GM12878 (cell line): ENCODE results near the gene NUDCD3.

Experiments used
- ATF3 ChIP-seq: IDR thresholded peaks from 2 replicates; pipeline ENCODE4 v1.6.1; 2011; ENCODE audit warnings: low read depth, mild to moderate bottlenecking, low read length, moderate library complexity, borderline replicate concordance; ENCODE audit errors: extremely low read depth
- EP300 ChIP-seq, 2 experiments: fragments of 150-350 bp in 1 of 2; IDR thresholded peaks; 2 replicates each; pipeline ENCODE4 v1.6.1; 2011 to 2012; ENCODE audit warnings: low read depth in 2 of 2, low read length in 2 of 2, borderline replicate concordance in 1 of 2, improper control_type of control experiment in 1 of 2, inconsistent platforms in 1 of 2; ENCODE audit not compliant: control insufficient read depth in 1 of 2
- JUND ChIP-seq: IDR thresholded peaks from 2 replicates; pipeline ENCODE4 v1.6.1; 2012; ENCODE audit warnings: low read depth, mild to moderate bottlenecking, low read length, improper control_type of control experiment, moderate library complexity

- no peak for TF ChIP-seq ATF3
- no peak for TF ChIP-seq EP300 (IDR thresholded peaks at IDR 0.05; ENCODE audit: borderline replicate concordance in 1 of 2, control insufficient read depth in 1 of 2, low read depth in 2 of 2, low read length in 2 of 2)
- no peak for TF ChIP-seq JUND
These were observed 117.7 kb downstream of the NUDCD3 start for GRCh38 chr7:44372560-44373417.
